ENCODE results near the gene TBC1D22A.

The TBC1D22A gene

DNA sequence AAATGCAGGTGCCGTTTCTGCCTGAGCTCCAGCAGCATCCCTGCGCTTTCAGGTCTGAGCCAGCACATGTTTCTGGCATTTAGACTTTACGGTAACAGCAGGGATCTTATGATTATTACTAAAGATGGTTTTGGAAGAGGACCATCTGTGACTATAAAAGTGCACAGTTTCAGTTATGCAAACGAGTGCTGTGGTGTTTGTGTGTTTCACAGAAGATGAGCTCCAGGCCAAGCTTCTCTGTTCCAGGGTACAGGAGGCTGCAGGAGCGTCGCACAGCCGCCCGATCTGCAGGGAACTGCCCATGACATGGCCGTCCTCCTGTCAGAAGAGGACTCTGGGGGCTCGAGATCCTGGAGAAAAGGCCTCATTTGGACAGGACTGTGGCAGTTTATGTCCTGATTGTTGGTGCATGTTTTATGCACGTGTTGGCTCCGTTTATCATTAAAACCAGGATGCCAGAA lies 297.3 kb downstream of the TBC1D22A start:
- Histone ChIP-seq H3K27me3 (replicated peaks; ENCODE audit: insufficient read depth, low read length) (no peaks in the 10 kb centered on the region), H3K79me2 (ENCODE audit: low read length) (no peaks in the 10 kb centered on the region), H3K4me1 (ENCODE audit: low read length) (no peaks in the 10 kb centered on the region), H3K4me2 (ENCODE audit: low read depth, low read length) (no peak overlapping the region), H2AFZ (ENCODE audit: low read length) (no peak overlapping the region), H4K20me1 (ENCODE audit: insufficient read depth, low read length) (no peaks in the 10 kb centered on the region), H3K36me3 (replicated peaks; ENCODE audit: insufficient read depth, low read length) (no peaks in the 10 kb centered on the region), H3K9ac (ENCODE audit: low read length) (no peak overlapping the region), H3K4me3 (ENCODE audit: low read length) (no peak overlapping the region), H3K9me3 (replicated peaks; ENCODE audit: insufficient read depth, low read length) (no peaks in the 10 kb centered on the region), H3K9me2 (replicated peaks; ENCODE audit: insufficient read depth, low read length) (no peaks in the 10 kb centered on the region), H3F3A (ENCODE audit: insufficient read depth, low read length) (no peaks in the 10 kb centered on the region), H3K27ac (ENCODE audit: low read length) (no peak overlapping the region)
- TF ChIP-seq EZH2phosphoT487 (IDR thresholded peaks at IDR 0.05; ENCODE audit: low read length) (no peak), EZH2 (optimal IDR thresholded peaks at IDR 0.05; ENCODE audit: low read depth, low read length) (no peak)
- TF ChIP-seq, protein P1, sequence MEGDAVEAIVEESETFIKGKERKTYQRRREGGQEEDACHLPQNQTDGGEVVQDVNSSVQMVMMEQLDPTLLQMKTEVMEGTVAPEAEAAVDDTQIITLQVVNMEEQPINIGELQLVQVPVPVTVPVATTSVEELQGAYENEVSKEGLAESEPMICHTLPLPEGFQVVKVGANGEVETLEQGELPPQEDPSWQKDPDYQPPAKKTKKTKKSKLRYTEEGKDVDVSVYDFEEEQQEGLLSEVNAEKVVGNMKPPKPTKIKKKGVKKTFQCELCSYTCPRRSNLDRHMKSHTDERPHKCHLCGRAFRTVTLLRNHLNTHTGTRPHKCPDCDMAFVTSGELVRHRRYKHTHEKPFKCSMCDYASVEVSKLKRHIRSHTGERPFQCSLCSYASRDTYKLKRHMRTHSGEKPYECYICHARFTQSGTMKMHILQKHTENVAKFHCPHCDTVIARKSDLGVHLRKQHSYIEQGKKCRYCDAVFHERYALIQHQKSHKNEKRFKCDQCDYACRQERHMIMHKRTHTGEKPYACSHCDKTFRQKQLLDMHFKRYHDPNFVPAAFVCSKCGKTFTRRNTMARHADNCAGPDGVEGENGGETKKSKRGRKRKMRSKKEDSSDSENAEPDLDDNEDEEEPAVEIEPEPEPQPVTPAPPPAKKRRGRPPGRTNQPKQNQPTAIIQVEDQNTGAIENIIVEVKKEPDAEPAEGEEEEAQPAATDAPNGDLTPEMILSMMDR (IDR thresholded peaks at IDR 0.05; ENCODE audit: low read length): no peak
- DNase-seq: no peak

DNA sequence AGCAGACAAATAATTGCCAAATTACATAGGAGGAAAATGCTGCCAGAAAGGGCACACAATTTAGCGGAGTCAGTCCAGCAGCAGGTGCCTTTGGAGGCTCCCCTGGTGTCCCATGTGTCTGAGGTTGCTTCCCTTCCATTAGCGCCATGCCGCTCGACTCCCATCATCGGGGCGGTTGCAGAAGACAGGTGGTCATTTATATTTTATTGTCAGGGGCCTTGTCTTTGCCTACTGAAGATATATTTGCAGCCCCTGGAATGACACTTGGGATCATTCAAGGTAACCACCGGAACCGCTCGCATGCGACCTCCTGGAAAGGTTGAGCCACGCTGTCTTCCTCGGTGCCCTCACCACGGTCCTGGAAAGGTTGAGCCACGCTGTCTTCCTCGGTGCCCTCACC lies 298.3 kb downstream of the TBC1D22A start:
- H3K9me3 ChIP-seq (replicated peaks; ENCODE audit: insufficient read depth, low read length): no peaks in the 10 kb centered on the region
- no peak overlapping the region for H3K27ac ChIP-seq (ENCODE audit: low read length)

GRCh38 chr22:47061226-47061625 lies 298.8 kb downstream of the TBC1D22A start:
- Histone ChIP-seq H3F3A (ENCODE audit: insufficient read depth, low read length) (no peaks in the 10 kb centered on the region), H3K36me3 (replicated peaks; ENCODE audit: insufficient read depth, low read length) (no peaks in the 10 kb centered on the region), H3K9ac (ENCODE audit: low read length) (no peak overlapping the region), H3K27ac (ENCODE audit: low read length) (no peak overlapping the region), H3K79me2 (ENCODE audit: low read length) (no peaks in the 10 kb centered on the region), H3K9me3 (replicated peaks; ENCODE audit: insufficient read depth, low read length) (no peaks in the 10 kb centered on the region), H3K4me3 (ENCODE audit: low read length) (no peak overlapping the region), H2AFZ (ENCODE audit: low read length) (no peak overlapping the region), H3K4me2 (ENCODE audit: low read depth, low read length) (no peak overlapping the region), H3K4me1 (ENCODE audit: low read length) (no peaks in the 10 kb centered on the region), H3K9me2 (replicated peaks; ENCODE audit: insufficient read depth, low read length) (no peaks in the 10 kb centered on the region), H3K27me3 (replicated peaks; ENCODE audit: insufficient read depth, low read length) (no peaks in the 10 kb centered on the region), H4K20me1 (ENCODE audit: insufficient read depth, low read length) (no peaks in the 10 kb centered on the region)
- TF ChIP-seq, protein P1 (IDR thresholded peaks at IDR 0.05; ENCODE audit: low read length): no peak
- DNase-seq: no peak

More for the DNA sequence above, 298.3 kb downstream of the TBC1D22A start:
- Histone ChIP-seq H3K27me3 (replicated peaks; ENCODE audit: insufficient read depth, low read length) (no peaks in the 10 kb centered on the region), H3F3A (ENCODE audit: insufficient read depth, low read length) (no peaks in the 10 kb centered on the region), H3K9ac (ENCODE audit: low read length) (no peak overlapping the region), H3K9me2 (replicated peaks; ENCODE audit: insufficient read depth, low read length) (no peaks in the 10 kb centered on the region), H3K36me3 (replicated peaks; ENCODE audit: insufficient read depth, low read length) (no peaks in the 10 kb centered on the region), H3K79me2 (ENCODE audit: low read length) (no peaks in the 10 kb centered on the region), H3K4me2 (ENCODE audit: low read depth, low read length) (no peak overlapping the region), H4K20me1 (ENCODE audit: insufficient read depth, low read length) (no peaks in the 10 kb centered on the region), H2AFZ (ENCODE audit: low read length) (no peak overlapping the region), H3K4me1 (ENCODE audit: low read length) (no peaks in the 10 kb centered on the region), H3K4me3 (ENCODE audit: low read length) (no peak overlapping the region)
- TF ChIP-seq EZH2 (optimal IDR thresholded peaks at IDR 0.05; ENCODE audit: low read depth, low read length): no peak
- TF ChIP-seq EZH2phosphoT487 (IDR thresholded peaks at IDR 0.05; ENCODE audit: low read length): no peak
- TF ChIP-seq, protein P1 (IDR thresholded peaks at IDR 0.05; ENCODE audit: low read length): no peak
- no peak for DNase-seq
